ENCODE measurements around the gene DNM3. TPM values are rescaled to one million over a fixed set of nuclear protein-coding genes. Genes with fewer than 3 reads are reported as not detected.

The DNM3 gene
- total and polyA plus RNA-seq, 2 of the 8 experiments (the other 6 are each of a cell fraction or from before 2014, with no cell fraction given) = 2.0 to 8.5 TPM

GRCh38 chr1:172105230-172105629 lies 263.9 kb downstream of the DNM3 start:
- Histone ChIP-seq H3K4me3 (ENCODE audit: extremely low read depth in 1 of 4, insufficient read depth in 2 of 4, low read depth in 3 of 4, low read length in 4 of 4) (no peak overlapping the region), H3K27ac (ENCODE audit: low read depth, low read length) (no peak overlapping the region), H3K27me3 (replicated peaks in 1 of 4; ENCODE audit: control insufficient read depth in 3 of 4, extremely low read depth in 1 of 4, insufficient read depth in 3 of 4, low read length in 3 of 4) (no peaks in the 10 kb centered on the region), H4K20me1 (replicated peaks in 1 of 2; ENCODE audit: control insufficient read depth in 1 of 2, insufficient read depth in 2 of 2, low read length in 2 of 2) (no peaks in the 10 kb centered on the region), H3K36me3 (ENCODE audit: control insufficient read depth in 2 of 4, insufficient read depth in 4 of 4, low read length in 3 of 4) (no peaks in the 10 kb centered on the region), H3K79me1 (ENCODE audit: low read depth, low read length) (no peaks in the 10 kb centered on the region), H2BK20ac (ENCODE audit: low read length) (no peak overlapping the region), H3K4me2 (ENCODE audit: insufficient read depth in 1 of 2, low read depth in 2 of 2, low read length in 2 of 2) (no peak overlapping the region), H2BK15ac (ENCODE audit: low read length) (no peak overlapping the region), H3K18ac (ENCODE audit: extremely low read depth, low read length) (no peak overlapping the region), H3K4me1 (replicated peaks in 1 of 4; ENCODE audit: control insufficient read depth in 3 of 4, insufficient read depth in 4 of 4, low read length in 3 of 4) (no peaks in the 10 kb centered on the region), H4K8ac (ENCODE audit: extremely low read depth, insufficient read depth, low read length) (no peak overlapping the region), H2BK12ac (ENCODE audit: low read depth, low read length) (no peak overlapping the region), H3K9ac (replicated peaks in 1 of 4; ENCODE audit: extremely low read depth in 1 of 4, low read depth in 3 of 4, low read length in 3 of 4) (no peak overlapping the region), H3K4ac (replicated peaks; ENCODE audit: insufficient read length, low read depth, low read length) (no peak overlapping the region), H3K23me2 (ENCODE audit: low read depth, low read length) (no peaks in the 10 kb centered on the region), H4K5ac (ENCODE audit: insufficient read length, low read depth, low read length) (no peak overlapping the region), H3K9me3 (ENCODE audit: insufficient read depth in 2 of 2, low read depth in 1 of 2, low read length in 1 of 2) (no peaks in the 10 kb centered on the region), H2AFZ (ENCODE audit: low read length) (no peak overlapping the region), H3K79me2 (ENCODE audit: control insufficient read depth in 1 of 2, insufficient read depth in 2 of 2, low read length in 2 of 2) (no peaks in the 10 kb centered on the region), H3K23ac (ENCODE audit: insufficient read length) (no peak overlapping the region), H3K56ac (replicated peaks; ENCODE audit: insufficient read length, low read depth, low read length) (no peak overlapping the region), H2BK5ac (ENCODE audit: low read depth, low read length) (no peak overlapping the region), H3K14ac (ENCODE audit: insufficient read length) (no peak overlapping the region), H4K91ac (replicated peaks; ENCODE audit: insufficient read length, low read length) (no peak overlapping the region), H2AK5ac (ENCODE audit: low read depth, low read length) (no peak overlapping the region), H2BK120ac (replicated peaks; ENCODE audit: low read depth, low read length) (no peak overlapping the region)
- DNase-seq (ENCODE audit: low read depth in 1 of 2, low spot score in 2 of 2) (no peak), FAIRE-seq (no peak)
- ChIA-PET POLR2A (ENCODE audit: partially characterized antibody) (no interaction called here), CTCF (ENCODE audit: partially characterized antibody) (no interaction called here)
- no peak for TF ChIP-seq GTF2F1 (IDR thresholded peaks at IDR 0.05; ENCODE audit: borderline replicate concordance, low read depth, low read length)

Measured in H1 (cell line).